Nephron progenitor cell (in vitro differentiated cells): ENCODE data around the gene MFAP4.

Source experiments
- DNase-seq: peaks from one replicate; pipeline ENCODE4 v3.0.0; 2021
- H3K27ac Mint-ChIP-seq: 2 replicates; pipeline ENCODE4 v1.8.0; 2021; ENCODE audit warnings: mild to moderate bottlenecking, moderate library complexity, mixed read lengths
- H3K27me3 Mint-ChIP-seq: 2 replicates; pipeline ENCODE4 v1.8.0; 2021; ENCODE audit warnings: mild to moderate bottlenecking, low read depth, mixed read lengths; ENCODE audit not compliant: poor library complexity
- H3K36me3 Mint-ChIP-seq: 2 replicates; pipeline ENCODE4 v1.8.0; 2021; ENCODE audit warnings: low read depth, mixed read lengths
- H3K4me1 Mint-ChIP-seq: 2 replicates; pipeline ENCODE4 v1.8.0; 2021; ENCODE audit warnings: mixed read lengths
- H3K4me3 Mint-ChIP-seq: 2 replicates; pipeline ENCODE4 v1.8.0; 2021; ENCODE audit warnings: mild to moderate bottlenecking, moderate library complexity, mixed read lengths
- H3K9me3 Mint-ChIP-seq: 2 replicates; pipeline ENCODE4 v1.8.0; 2021; ENCODE audit warnings: mild to moderate bottlenecking, moderate library complexity, mixed read lengths
- TF ChIP-seq, protein P1 (sequence below): fragments of 200-600 bp; sonication (generic); IDR thresholded peaks from 2 replicates; pipeline ENCODE4 v1.5.0; 2021; ENCODE audit warnings: antibody characterized with exemption

Gene MFAP4, protein sequence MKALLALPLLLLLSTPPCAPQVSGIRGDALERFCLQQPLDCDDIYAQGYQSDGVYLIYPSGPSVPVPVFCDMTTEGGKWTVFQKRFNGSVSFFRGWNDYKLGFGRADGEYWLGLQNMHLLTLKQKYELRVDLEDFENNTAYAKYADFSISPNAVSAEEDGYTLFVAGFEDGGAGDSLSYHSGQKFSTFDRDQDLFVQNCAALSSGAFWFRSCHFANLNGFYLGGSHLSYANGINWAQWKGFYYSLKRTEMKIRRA

DNA sequence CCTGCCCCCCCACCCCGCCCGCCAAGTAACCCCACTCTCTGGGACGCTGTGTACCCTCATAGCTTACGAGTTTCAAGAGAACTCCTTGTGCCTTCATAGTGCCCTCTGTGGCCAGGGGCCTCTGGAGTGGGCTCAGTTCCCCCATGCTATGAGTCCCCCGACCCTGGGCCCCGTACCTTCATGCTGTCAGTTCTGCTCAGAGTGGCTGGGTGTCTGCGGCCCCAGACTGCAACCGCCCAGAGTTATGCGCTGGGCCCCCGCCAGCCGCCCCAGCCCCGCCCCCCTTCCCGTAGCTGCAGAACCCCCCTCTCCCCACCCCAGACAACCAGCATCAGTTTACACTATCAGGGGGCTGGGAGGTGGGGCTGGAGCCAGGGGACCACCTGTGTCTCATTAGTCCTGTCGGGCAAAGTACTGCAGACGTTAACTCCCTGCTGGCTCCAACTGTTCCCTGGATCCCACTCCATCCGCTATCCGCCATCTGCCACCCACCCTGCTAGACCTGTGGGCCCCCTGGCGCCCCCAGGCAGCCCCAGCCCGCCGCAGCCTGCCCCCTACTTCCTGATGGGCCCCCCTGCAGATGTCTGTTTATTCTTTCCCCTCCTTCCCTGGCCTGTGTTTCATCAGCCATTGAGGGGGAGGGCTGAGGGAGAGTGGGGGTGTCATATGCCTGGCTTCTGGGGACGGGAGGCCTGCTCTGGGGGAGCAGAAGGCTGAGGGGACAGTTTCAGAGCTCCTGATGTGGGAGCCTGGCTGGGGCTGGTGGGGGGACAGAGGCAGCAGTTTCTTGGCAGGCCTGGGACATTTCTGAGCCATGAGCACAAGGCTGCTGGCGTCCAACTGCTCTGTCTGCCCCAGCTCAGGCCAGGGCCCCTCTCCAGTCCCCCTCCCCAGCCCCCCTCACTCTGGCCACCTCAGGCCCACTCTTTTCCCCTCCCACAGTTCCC is at the start of gene MFAP4:
Gene MFAP4, minus strand, starts transcription at position 217 of the 947 bp plus-strand sequence. Its CDS starts 35 bp downstream, at position 182.
- H3K4me3 Mint-ChIP-seq: peak within 1 kb of the TSS; percentile 66
- peak within 1 kb of the TSS; percentile 85 for H3K27ac Mint-ChIP-seq
- H3K36me3 Mint-ChIP-seq: peaks cover 16% of the 10 kb centered on the region
- no peaks in the 10 kb centered on the region for H3K9me3 Mint-ChIP-seq
- H3K27me3 Mint-ChIP-seq: no peaks in the 10 kb centered on the region
- TF ChIP-seq, protein P1, sequence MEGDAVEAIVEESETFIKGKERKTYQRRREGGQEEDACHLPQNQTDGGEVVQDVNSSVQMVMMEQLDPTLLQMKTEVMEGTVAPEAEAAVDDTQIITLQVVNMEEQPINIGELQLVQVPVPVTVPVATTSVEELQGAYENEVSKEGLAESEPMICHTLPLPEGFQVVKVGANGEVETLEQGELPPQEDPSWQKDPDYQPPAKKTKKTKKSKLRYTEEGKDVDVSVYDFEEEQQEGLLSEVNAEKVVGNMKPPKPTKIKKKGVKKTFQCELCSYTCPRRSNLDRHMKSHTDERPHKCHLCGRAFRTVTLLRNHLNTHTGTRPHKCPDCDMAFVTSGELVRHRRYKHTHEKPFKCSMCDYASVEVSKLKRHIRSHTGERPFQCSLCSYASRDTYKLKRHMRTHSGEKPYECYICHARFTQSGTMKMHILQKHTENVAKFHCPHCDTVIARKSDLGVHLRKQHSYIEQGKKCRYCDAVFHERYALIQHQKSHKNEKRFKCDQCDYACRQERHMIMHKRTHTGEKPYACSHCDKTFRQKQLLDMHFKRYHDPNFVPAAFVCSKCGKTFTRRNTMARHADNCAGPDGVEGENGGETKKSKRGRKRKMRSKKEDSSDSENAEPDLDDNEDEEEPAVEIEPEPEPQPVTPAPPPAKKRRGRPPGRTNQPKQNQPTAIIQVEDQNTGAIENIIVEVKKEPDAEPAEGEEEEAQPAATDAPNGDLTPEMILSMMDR: no peak
- peaks cover 72% of the 10 kb centered on the region for H3K4me1 Mint-ChIP-seq
- peak; percentile 73 for DNase-seq

DNA sequence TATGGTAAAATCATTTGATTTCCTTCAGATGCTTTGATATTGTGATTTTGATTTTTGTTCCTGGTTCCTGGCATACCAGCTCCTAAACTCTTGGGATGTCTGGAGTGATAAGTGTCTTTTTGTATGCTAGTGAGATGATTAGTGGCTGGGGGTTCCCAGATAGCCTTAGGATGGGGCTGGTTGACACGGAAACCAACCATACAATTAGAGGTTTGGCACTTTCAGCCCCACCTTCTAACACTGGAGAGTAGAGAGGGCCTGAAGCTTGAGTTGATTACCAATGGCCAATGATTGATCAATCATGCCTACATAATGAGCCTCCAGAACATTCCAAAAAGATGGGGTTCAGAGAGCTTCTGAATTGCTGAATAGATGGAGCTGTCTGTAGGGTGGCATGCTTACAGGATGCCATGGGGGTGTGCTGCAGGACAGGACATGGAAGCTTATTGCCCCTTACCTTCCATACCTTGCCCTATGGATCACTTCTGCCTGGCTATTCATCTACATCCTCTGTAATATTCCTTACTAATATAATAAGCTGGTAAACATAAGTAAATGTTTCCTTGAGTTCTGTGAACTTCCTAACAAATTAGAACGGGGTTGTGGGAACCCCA is 46.8 kb upstream of the MFAP4 start:
- TF ChIP-seq, protein P1: no peak
- no peak for DNase-seq
- peaks cover 26% of the 10 kb centered on the region for H3K4me1 Mint-ChIP-seq

DNA sequence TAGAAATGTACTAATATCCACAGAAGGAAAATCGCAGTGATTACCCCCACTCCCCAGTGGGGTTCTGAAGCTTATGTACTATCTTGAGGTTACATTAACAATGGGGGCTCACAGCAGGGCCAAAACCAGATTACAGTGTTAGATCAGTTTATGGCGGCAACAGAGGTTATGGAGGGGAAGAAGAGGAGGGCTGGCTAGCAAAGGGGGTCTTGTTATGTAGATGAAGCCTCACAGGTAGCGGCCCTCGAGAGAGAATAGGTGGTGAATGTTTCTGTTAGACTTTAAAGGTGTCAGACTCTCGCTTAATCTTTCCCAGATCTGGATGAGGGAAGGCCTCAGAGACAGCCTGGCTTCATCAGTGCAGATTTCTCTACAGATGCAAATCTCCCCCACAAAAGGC is 46.3 kb upstream of the MFAP4 start:
- H3K4me1 Mint-ChIP-seq: peaks cover 26% of the 10 kb centered on the region
- H3K36me3 Mint-ChIP-seq: no peaks in the 10 kb centered on the region
- H3K4me3 Mint-ChIP-seq: no peak overlapping the region
- TF ChIP-seq, protein P1: no peak
- H3K27me3 Mint-ChIP-seq: peaks cover 3% of the 10 kb centered on the region
- no peak overlapping the region for H3K27ac Mint-ChIP-seq
- no peaks in the 10 kb centered on the region for H3K9me3 Mint-ChIP-seq
- DNase-seq: no peak

More for the DNA sequence above, 46.8 kb upstream of the MFAP4 start:
- H3K9me3 Mint-ChIP-seq: no peaks in the 10 kb centered on the region
- H3K36me3 Mint-ChIP-seq: no peaks in the 10 kb centered on the region
- no peak overlapping the region for H3K4me3 Mint-ChIP-seq
- no peak overlapping the region for H3K27ac Mint-ChIP-seq
- H3K27me3 Mint-ChIP-seq: peaks cover 3% of the 10 kb centered on the region

DNA sequence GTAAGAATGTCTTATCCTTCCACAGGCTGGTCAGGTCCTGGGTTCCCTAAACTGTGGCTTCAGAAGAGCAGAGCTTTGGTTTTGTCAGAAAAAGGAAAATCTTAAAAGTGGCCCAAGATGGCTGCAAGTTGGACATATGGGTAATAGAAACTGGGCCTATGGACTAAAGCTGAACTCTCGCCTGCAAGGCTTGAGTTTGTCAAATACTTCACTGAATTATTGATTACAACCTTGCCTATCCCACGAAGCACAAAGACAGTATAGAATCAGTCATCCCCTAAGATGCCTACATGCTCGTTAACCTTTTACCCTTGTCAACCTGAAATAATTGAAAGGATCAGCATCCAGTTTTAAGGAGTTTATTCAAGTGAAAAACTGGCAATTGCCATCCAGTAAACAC is 44.7 kb upstream of the MFAP4 start:
- Mint-ChIP-seq H3K4me3 (no peak overlapping the region), H3K4me1 (peaks cover 26% of the 10 kb centered on the region), H3K9me3 (no peaks in the 10 kb centered on the region), H3K27ac (peak overlapping the region; percentile 57), H3K36me3 (no peaks in the 10 kb centered on the region), H3K27me3 (peaks cover 3% of the 10 kb centered on the region)
- TF ChIP-seq, protein P1: no peak
- DNase-seq: no peak

DNA sequence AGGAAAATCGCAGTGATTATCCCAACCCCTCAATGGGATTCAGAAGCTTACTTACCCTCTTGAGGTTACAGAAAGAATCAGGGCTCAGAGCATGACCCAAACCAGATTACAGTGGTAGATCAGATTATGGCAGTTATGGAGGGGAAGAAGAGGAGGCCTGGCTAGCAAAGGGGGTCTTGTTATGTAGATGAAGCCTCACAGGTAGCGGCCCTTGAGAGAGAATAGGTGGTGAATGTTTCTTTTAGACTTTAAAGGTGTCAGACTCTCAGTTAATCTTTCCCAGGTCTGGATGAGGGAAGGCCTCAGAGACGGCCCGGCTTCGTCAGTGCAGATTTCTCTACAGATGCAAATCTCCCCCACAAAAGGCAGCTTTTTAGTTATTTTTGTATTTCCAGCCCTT is 39.6 kb upstream of the MFAP4 start:
- TF ChIP-seq, protein P1: no peak
- no peak overlapping the region for H3K4me3 Mint-ChIP-seq
- peaks cover 6% of the 10 kb centered on the region for H3K27me3 Mint-ChIP-seq
- no peak overlapping the region for H3K27ac Mint-ChIP-seq
- no peaks in the 10 kb centered on the region for H3K36me3 Mint-ChIP-seq
- H3K9me3 Mint-ChIP-seq: peaks cover 4% of the 10 kb centered on the region
- peaks cover 17% of the 10 kb centered on the region for H3K4me1 Mint-ChIP-seq
- no peak for DNase-seq
